ENCODE data around the gene TUSC2. TPM values are rescaled to one million over a fixed set of nuclear protein-coding genes. Genes with fewer than 3 reads are reported as not detected.
"Not testable (repeated sequence)": the region's sequence is repeated elsewhere in the genome, so short reads cannot be mapped to it uniquely, and the experiment has no call there.

Gene TUSC2
- total RNA-seq, 3 donors from 2014 or later = 23.8 to 35.7 (median 25.8) TPM

GRCh38 chr3:50286322-50287227, 41.4 kb downstream of the TUSC2 start:
- H3K4me3 ChIP-seq = no peak overlapping the region
- intact Hi-C loops (cut with DNase I, micrococcal nuclease) = no loop called here
- TF ChIP-seq CTCF (IDR thresholded peaks at IDR 0.05) = no peak
- peaks cover 12% of the 10 kb centered on the region for H3K4me1 ChIP-seq (ENCODE audit: low read depth)
- ATAC-seq (no peak), DNase-seq (no peak)
- H3K36me3 ChIP-seq (ENCODE audit: low read depth) = peaks cover 4% of the 10 kb centered on the region
- H3K9me3 ChIP-seq = no peaks in the 10 kb centered on the region

GRCh38 chr3:50284121-50284520, 43.9 kb downstream of the TUSC2 start:
- H3K4me1 ChIP-seq (ENCODE audit: low read depth); ATAC-seq; H3K4me3 ChIP-seq; DNase-seq; intact Hi-C loops (cut with DNase I, micrococcal nuclease); H3K36me3 ChIP-seq (ENCODE audit: low read depth); H3K9me3 ChIP-seq: not testable (repeated sequence)

GRCh38 chr3:50279255-50280016, 48.6 kb downstream of the TUSC2 start:
- Histone ChIP-seq H3K4me1 (ENCODE audit: low read depth) (peaks cover 2% of the 10 kb centered on the region), H3K9me3 (no peaks in the 10 kb centered on the region), H3K4me3 (no peak overlapping the region), H3K36me3 (ENCODE audit: low read depth) (no peaks in the 10 kb centered on the region)
- ATAC-seq (no peak), DNase-seq (no peak)
- no peak for TF ChIP-seq CTCF (IDR thresholded peaks at IDR 0.05)
- intact Hi-C loops (cut with DNase I, micrococcal nuclease) = loop anchor here (10.0 kb wide), 2 partner anchors 55 to 85 kb away; partner anchors contain the start of gene GNAT1 (in 2 of the 2)

- ATAC-seq (no peak), DNase-seq (no peak)
- intact Hi-C loops (cut with DNase I, micrococcal nuclease) = loop anchor here (10.0 kb wide), 2 partner anchors 54 to 84 kb away; partner anchors contain the start of gene GNAT1 (in 2 of the 2)
- TF ChIP-seq CTCF (IDR thresholded peaks at IDR 0.05) = no peak
- Histone ChIP-seq H3K4me3 (no peak within 1 kb of the TSS), H3K36me3 (ENCODE audit: low read depth) (no peaks in the 10 kb centered on the region), H3K9me3 (no peaks in the 10 kb centered on the region), H3K4me1 (ENCODE audit: low read depth) (peaks cover 3% of the 10 kb centered on the region)
Observed at GRCh38 chr3:50278880-50279224, 49.2 kb downstream of the TUSC2 start, which contains the start of gene LSMEM2. Gene LSMEM2, plus strand, starts transcription at chr3:50279087. Its CDS starts 27 bp downstream, at chr3:50279114.

- Histone ChIP-seq H3K4me1 (ENCODE audit: low read depth) (peaks cover 8% of the 10 kb centered on the region), H3K4me3 (no peak overlapping the region), H3K9me3 (no peaks in the 10 kb centered on the region), H3K36me3 (ENCODE audit: low read depth) (no peaks in the 10 kb centered on the region)
- DNase-seq (no peak), ATAC-seq (no peak)
- intact Hi-C loops (cut with DNase I, micrococcal nuclease) = loop anchor here (10.0 kb wide), 2 partner anchors 54 to 84 kb away; partner anchors contain the start of gene GNAT1 (in 2 of the 2)
- TF ChIP-seq CTCF (IDR thresholded peaks at IDR 0.05) = no peak
Observed at GRCh38 chr3:50278123-50278879, 49.7 kb downstream of the TUSC2 start.

All from mucosa of descending colon (tissue), 3 donors.